NOMO-1 treated with dmso at 0.1 percent for 144 hours (cell line): ENCODE measurements around the gene STX11.
"Not testable (repeated sequence)": the region's sequence is repeated elsewhere in the genome, so short reads cannot be mapped to it uniquely, and the experiment has no call there.

ENCODE experiments used
- DNase-seq: peaks from one replicate; lab custom pipeline; 2025; ENCODE audit not compliant: unreplicated experiment; lab: John Stamatoyannopoulos, UW

STX11 gene

GRCh38 chr6:144171406-144171805 lies 21.1 kb downstream of the STX11 start:
- DNase-seq: no peak

DNA sequence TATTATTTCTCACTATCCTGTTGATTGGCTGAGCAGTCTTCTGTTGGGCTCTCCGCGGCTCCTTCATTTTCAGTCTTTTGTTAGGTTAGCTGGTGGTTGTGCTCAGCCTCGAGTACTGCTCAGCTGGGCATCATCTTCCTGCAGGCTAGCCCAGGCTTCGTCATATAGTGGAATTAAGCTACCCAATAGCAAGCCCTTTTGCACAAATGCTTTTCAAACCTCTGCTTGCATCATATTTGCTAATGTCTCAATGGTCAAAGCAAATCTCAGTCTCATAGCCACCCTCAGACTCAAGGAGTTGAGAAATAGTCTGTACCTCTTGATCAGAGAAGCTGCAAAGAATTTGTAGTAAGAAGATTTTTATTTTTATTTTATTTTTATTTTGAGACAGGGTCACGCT lies 23.7 kb downstream of the STX11 start:
- DNase-seq: no peak

DNA sequence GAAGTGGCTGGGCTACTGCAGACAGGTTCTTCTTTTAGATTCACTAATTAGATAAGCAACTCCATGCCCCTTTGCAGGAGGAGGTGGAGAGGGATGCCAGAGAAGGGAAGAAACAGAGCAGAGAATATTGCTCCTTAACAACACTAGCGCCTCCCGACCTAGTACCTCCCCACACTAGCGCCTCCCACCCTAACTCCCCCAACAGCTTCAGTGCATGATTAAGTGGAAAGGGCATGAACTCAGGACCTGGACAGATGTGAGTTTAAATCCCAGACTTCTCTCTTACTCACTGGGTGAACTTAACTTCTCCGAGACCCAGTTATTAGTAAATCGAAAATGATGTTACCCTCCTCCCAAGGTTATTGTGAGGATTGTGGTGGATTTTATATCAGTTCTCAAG lies 25.7 kb downstream of the STX11 start:
- no peak for DNase-seq

GRCh38 chr6:144177726-144178125 lies 27.4 kb downstream of the STX11 start:
- DNase-seq: no peak

GRCh38 chr6:144178323-144178722 lies 28.0 kb downstream of the STX11 start:
- no peak for DNase-seq

GRCh38 chr6:144179237-144179636 lies 28.9 kb downstream of the STX11 start:
- DNase-seq: no peak

GRCh38 chr6:144179828-144180227 lies 29.5 kb downstream of the STX11 start:
- DNase-seq: no peak

DNA sequence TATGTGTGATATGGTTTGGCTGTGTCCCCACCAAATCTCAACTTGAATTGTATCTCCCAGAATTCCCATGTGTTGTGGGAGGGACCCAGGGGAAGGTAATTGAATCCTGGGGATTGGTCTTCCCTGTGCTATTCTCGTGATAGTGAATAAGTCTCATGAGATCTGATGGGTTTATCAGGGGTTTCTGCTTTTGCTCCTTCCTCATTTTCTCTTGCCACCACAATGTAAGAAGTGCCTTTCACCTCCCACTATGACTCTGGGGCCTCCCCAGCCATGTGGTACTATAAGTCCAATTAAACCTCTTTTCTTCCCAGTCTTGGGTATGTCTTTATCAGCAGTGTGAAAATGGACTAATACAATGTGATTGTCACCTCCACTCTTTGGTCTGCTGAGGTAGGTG lies 30.0 kb downstream of the STX11 start:
- DNase-seq: not testable (repeated sequence)

DNA sequence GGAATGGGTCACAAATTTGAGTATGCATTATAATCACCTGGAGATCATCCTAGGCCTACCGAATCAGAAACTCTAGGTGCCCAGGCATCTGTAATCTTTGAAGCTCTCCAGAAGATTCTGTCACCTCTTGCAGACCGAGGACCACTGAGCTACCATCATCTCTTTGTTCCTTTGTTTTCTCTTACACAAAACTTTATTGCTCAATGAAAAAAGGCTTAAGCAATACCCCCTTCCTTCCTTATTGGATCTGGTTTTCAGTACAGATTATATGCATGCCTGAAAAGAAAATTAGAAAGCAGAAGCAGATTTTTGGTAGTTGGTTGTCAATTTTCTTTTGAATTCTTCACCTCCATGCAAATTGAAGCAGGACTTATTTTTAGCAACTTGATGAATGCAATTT lies 31.3 kb downstream of the STX11 start:
- DNase-seq: peak; percentile 71

DNA sequence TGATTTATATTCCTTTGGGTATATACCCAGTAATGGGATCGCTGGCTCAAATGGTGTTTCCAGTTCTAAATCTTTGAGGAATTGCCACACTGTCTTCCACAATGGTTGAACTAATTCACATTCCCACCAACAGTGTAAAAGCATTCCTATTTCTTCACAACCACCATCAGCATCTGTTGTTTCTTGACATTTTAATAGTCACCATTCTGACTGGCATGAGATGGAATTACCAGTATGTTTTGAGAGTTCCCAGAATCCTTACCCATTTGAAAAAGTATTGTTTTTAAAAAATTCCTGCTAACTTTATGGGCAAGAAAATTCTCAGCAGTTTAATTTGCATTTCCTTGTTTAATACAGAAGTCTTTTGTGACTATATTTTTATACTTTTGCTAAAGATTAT lies 33.9 kb downstream of the STX11 start:
- not testable (repeated sequence) for DNase-seq

DNA sequence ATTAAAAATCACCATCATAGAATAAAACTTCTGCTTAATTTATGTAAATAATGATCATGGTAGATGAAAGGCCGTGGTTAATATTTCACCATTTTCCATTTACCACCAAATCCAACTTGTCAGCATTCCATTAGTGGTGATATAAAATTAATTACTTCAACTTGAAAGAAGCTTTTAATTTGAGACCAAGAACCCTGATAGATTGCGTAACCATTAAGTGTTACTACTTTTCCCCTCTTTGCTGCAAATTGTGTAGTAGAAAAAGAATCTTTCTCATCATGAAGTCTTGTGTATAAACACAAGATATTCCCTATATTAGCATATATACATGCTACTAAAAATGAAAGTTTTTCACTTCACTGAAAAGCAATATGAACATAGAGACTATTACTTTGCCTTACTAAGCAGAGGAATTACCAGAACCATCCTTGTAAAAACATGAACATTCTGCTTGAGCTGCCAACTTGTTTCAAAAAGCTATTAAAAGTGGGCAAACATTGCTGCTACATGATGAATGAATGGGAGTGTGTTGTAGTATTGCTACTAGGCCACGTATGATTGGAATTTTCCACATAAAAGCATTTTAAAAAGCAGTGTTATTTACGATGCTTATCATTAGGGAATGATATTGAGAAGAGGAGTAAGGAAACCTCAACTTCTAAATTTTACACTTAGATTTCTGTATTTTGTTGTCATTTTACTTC lies 35.0 kb downstream of the STX11 start:
- no peak for DNase-seq

- DNase-seq: no peak
These were observed 36.7 kb downstream of the STX11 start for GRCh38 chr6:144186817-144187625.

DNA sequence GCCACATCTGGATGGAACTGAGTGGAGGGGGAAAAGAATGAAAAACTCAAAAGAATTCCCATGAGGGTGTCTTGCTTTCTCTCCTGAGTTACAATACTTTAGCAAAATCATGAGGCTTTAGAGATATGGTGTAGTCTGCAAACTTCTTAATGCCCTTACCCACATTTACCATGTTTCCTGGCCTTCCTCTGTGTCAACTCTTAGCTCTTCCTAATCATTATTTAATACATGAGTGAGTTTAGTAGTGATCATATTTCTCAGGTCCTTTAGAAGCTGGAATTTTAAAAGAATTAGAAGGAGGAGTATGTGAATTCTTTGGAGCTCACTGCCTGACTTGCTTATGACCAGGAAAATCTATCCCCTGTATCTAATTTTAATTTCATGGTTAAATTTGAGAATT lies 39.0 kb downstream of the STX11 start:
- no peak for DNase-seq

GRCh38 chr6:144190080-144190479 lies 39.8 kb downstream of the STX11 start:
- DNase-seq: no peak

DNA sequence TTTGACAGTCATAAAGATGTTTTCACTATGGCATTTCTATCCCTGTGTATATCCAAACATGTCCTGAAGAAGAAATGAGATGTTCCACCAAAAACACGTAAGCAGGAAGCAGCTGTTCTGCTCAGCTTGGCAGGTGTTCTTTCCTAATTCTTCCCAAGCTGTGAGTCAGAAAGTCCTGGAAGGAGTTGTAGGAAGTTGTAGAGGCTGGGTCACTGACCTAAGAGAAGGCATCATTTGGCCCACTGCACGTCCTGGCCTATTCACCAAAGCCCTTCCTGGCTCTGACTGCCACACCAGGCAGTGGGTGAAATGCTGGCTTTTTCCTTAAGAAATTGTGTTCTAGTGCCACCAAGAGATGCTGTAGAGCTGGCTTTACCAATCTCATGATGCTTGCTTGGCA lies 40.3 kb downstream of the STX11 start:
- no peak for DNase-seq

DNA sequence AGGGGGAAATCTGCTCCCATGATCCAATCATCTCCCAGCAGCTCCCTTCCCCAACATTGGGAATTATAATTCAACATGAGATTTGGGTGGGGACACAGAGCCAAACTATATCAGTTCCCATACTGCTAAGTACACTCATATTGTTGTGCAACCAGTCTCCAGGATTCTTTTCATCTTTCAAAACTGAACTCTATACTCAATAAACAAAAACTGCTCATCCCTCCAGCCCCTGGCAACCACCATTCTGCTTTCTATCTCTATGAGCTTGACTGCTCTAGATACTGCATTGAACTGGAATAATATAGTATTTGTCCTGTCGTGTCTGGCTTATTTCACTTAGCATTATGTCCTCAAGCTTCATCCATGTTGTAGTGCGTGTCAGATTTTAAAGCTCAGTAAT lies 42.9 kb downstream of the STX11 start:
- no peak for DNase-seq

- DNase-seq: no peak
These were observed 44.0 kb downstream of the STX11 start for GRCh38 chr6:144194293-144194810.

DNA sequence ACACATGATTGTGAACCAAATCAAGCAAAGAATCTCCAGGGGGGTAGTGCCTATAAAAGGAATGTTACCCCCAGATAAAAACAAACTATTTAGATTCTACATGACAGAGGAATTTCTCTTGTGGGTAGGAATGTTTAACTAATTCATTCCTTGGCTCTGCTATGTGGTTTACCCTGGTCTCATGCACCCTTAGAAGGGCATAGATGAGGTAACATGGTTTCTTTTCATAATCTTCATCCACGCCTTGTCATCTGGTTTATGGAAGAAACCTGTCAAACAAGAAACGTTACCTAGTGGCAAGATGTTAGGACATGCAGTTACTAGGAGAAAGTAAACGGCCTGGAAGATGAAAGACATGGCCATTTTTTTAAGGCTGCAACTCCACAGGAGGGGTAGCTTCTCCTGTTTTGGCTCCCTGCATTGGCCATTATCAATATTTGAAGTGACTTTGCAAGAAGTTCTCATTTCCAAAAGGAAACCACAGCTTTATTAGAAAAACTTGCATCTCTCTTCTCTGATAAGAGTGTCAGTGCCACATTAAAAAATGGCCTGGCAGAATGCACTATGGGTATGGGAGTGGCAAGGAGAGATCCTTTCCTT lies 45.5 kb downstream of the STX11 start:
- no peak for DNase-seq

GRCh38 chr6:144197919-144198318 lies 47.6 kb downstream of the STX11 start:
- no peak for DNase-seq

GRCh38 chr6:144202879-144203468 lies 52.7 kb downstream of the STX11 start:
- no peak for DNase-seq

- no peak for DNase-seq
These were observed 60.8 kb downstream of the STX11 start for GRCh38 chr6:144211160-144211559.

GRCh38 chr6:144213315-144213714 lies 63.0 kb downstream of the STX11 start:
- no peak for DNase-seq
